Activated CD8-positive, alpha-beta T cell treated with anti-CD3 and anti-CD28 coated beads for 36 hours (primary cell): ENCODE results near the gene SLC25A42. TPM values are rescaled to one million over a fixed set of nuclear protein-coding genes. Genes with fewer than 3 reads are reported as not detected.
"Not testable (repeated sequence)": the region's sequence is repeated elsewhere in the genome, so short reads cannot be mapped to it uniquely, and the experiment has no call there.

ENCODE experiments used
- ATAC-seq: fragments of 200-7000 bp; cut with Tn5 transposase; one replicate; pipeline ENCODE4 v1.10.0; 2021; ENCODE audit warnings: mild to moderate bottlenecking, moderate library complexity
- CTCF ChIA-PET: fragments of 350-600 bp; sonication (Branson Sonifier 250); formaldehyde crosslinking; loops from one replicate; lab custom pipeline; 2021; ENCODE audit warnings: antibody characterized with exemption; lab: Charles Lee
- POLR2A ChIA-PET: fragments of 350-600 bp; sonication (Branson Sonifier 250); formaldehyde crosslinking; loops from one replicate; lab custom pipeline; 2021; ENCODE audit warnings: antibody characterized with exemption; lab: Charles Lee
- DNase-seq: peaks from one replicate; pipeline ENCODE4 v3.0.0-alpha.2; 2020
- H3K27ac Mint-ChIP-seq: one replicate; pipeline ENCODE4 v1.8.0; 2021; ENCODE audit warnings: mild to moderate bottlenecking, mixed read lengths
- H3K27me3 Mint-ChIP-seq: one replicate; pipeline ENCODE4 v1.8.0; 2021; ENCODE audit warnings: mixed read lengths
- H3K36me3 Mint-ChIP-seq: one replicate; pipeline ENCODE4 v1.8.0; 2021; ENCODE audit warnings: low read depth, mixed read lengths
- H3K4me1 Mint-ChIP-seq: one replicate; pipeline ENCODE4 v1.8.0; 2021; ENCODE audit warnings: low read depth, mixed read lengths
- H3K4me3 Mint-ChIP-seq: one replicate; pipeline ENCODE4 v1.8.0; 2021; ENCODE audit warnings: mild to moderate bottlenecking, moderate library complexity, mixed read lengths
- H3K9me3 Mint-ChIP-seq: one replicate; pipeline ENCODE4 v1.8.0; 2021; ENCODE audit warnings: mixed read lengths
- CTCF ChIP-seq: fragments of 200-600 bp; IDR thresholded peaks from one replicate; pipeline ENCODE4 v1.8.0; 2022; ENCODE audit warnings: antibody characterized with exemption, mild to moderate bottlenecking
- intact Hi-C: fragments of 100-400 bp; cut with micrococcal nuclease; formaldehyde crosslinking; loops from one replicate; pipeline ENCODE4 v1.10.0; 2022
- total RNA-seq, 2 experiments: library from RNA; stranded (reverse); gene quantifications; one replicate each; pipeline ENCODE4 v1.2.3, GENCODE V29; 2021

The SLC25A42 gene
- total RNA-seq, 2 experiments from 2014 or later, result 10.9 to 11.1 TPM

GRCh38 chr19:19147344-19147743 lies 83.5 kb downstream of the SLC25A42 start:
- H3K9me3 Mint-ChIP-seq, result no peaks in the 10 kb centered on the region
- CTCF ChIA-PET, result interaction anchor here (3.8 to 4.3 kb wide), 2 partner anchors 10 to 28 kb away, joined by 21 to 49 read pairs; no protein-coding TSS in a partner anchor
- H3K27me3 Mint-ChIP-seq, result no peaks in the 10 kb centered on the region
- no peaks in the 10 kb centered on the region for H3K4me1 Mint-ChIP-seq
- no peak overlapping the region for H3K27ac Mint-ChIP-seq
- ATAC-seq (no peak), DNase-seq (no peak)
- intact Hi-C loops, result loop anchor here (5.0 kb wide), 1 partner anchor 80 kb away; no protein-coding TSS in a partner anchor
- POLR2A ChIA-PET, result interaction anchor here (0.8 kb wide), 1 partner anchor 9 kb away, joined by 5 read pairs; no protein-coding TSS in a partner anchor
- no peaks in the 10 kb centered on the region for H3K36me3 Mint-ChIP-seq
- no peak for TF ChIP-seq CTCF
- no peak overlapping the region for H3K4me3 Mint-ChIP-seq

DNA sequence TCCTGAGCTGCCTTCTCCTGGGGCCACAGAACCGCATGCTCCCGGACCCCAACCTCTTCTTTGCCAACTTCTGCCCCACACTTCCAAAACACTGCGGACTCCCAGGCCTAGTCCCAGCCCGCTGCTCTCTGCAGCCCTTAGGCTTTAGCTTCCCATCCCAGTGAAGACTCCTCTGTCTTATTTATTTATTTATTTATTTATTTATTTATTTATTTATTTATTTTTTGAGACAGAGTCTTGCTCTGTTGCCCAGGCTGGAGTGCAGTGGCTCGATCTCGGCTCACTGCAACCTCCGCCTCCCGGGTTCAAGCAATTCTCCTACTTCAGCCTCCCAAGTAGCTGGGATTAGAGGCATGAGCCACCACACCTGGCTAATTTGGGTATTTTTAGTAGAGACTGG lies 84.7 kb downstream of the SLC25A42 start:
- not testable (repeated sequence) for H3K36me3 Mint-ChIP-seq, H3K4me1 Mint-ChIP-seq, H3K27ac Mint-ChIP-seq, H3K4me3 Mint-ChIP-seq, H3K27me3 Mint-ChIP-seq, H3K9me3 Mint-ChIP-seq, DNase-seq, ATAC-seq
- POLR2A ChIA-PET, result interaction anchor here (0.7 kb wide), 1 partner anchor 171 kb away, joined by 3 read pairs; no protein-coding TSS in a partner anchor
- intact Hi-C loops, result loop anchor here (5.0 kb wide), 1 partner anchor 79 kb away; no protein-coding TSS in a partner anchor
- CTCF ChIA-PET, result interaction anchor here (1.0 to 4.3 kb wide), 3 partner anchors 9 to 86 kb away, joined by 3 to 49 read pairs (median 21); no protein-coding TSS in a partner anchor

DNA sequence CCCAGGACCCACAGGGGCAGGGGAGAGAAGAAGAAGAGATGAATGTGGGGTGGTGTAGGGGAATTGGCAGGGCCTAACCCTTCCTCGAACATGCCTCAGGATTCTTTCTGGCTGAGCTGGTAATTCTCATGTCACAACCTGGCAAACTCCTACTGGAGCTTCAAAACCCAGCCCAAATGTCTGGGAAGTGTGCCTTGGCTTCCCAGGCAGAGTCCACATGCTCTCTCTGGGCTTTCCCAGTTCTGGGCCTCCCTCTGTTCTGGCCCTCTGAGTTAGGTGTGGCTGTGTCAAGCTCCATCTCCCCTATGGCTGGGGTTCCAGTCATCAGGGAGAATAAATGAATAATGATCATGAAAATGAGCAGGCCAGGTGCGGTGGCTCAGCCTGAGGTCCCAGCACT lies 85.6 kb downstream of the SLC25A42 start:
- no peak for TF ChIP-seq CTCF
- ChIA-PET CTCF (interaction anchor here (0.8 to 1.4 kb wide), 2 partner anchors 9 to 25 kb away, joined by 3 read pairs; no protein-coding TSS in a partner anchor), POLR2A (no interaction called here)
- DNase-seq (no peak), ATAC-seq (no peak)
- intact Hi-C loops, result loop anchor here (5.0 kb wide), 1 partner anchor 78 kb away; no protein-coding TSS in a partner anchor
- no peak overlapping the region for H3K4me3 Mint-ChIP-seq
- H3K27me3 Mint-ChIP-seq, result no peaks in the 10 kb centered on the region
- H3K4me1 Mint-ChIP-seq, result no peaks in the 10 kb centered on the region
- no peak overlapping the region for H3K27ac Mint-ChIP-seq
- no peaks in the 10 kb centered on the region for H3K36me3 Mint-ChIP-seq
- no peaks in the 10 kb centered on the region for H3K9me3 Mint-ChIP-seq

DNA sequence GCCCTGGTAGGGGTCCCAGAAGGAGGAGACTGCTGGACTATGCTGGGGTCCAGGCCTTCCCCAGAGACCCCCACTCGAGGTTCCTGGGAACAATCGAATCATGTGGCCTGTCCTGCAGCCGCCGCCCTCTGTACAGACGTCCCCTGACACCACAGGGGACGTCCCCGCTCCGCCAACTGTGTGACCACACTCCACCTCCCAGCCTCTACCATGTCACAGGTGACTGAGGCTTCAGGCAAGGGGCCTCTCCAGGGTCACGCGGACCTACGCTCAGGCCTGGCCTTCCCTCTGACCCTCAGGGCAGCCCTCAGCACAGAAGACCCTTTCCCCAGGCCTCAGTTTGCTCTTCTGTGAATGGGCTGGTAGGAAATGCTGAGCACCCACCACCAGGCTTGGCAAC lies 87.6 kb downstream of the SLC25A42 start:
- no peak for ATAC-seq

GRCh38 chr19:19152668-19153384 lies 89.0 kb downstream of the SLC25A42 start:
- DNase-seq, result no peak
- Mint-ChIP-seq H3K27ac (no peak overlapping the region), H3K9me3 (no peaks in the 10 kb centered on the region), H3K27me3 (no peaks in the 10 kb centered on the region), H3K4me1 (no peaks in the 10 kb centered on the region), H3K36me3 (peaks cover 19% of the 10 kb centered on the region), H3K4me3 (no peak overlapping the region)
- no peak for ATAC-seq
- POLR2A ChIA-PET, result interaction anchor here (0.8 kb wide), 1 partner anchor 8 kb away, joined by 3 read pairs; no protein-coding TSS in a partner anchor
- CTCF ChIA-PET, result interaction anchor here (1.3 to 1.5 kb wide), 2 partner anchors 13 to 22 kb away, joined by 3 to 8 read pairs; no protein-coding TSS in a partner anchor
- TF ChIP-seq CTCF, result no peak
- intact Hi-C loops, result no loop called here

More for the DNA sequence above, 87.6 kb downstream of the SLC25A42 start:
- no peak for DNase-seq
- no peaks in the 10 kb centered on the region for H3K9me3 Mint-ChIP-seq
- no peak for TF ChIP-seq CTCF
- CTCF ChIA-PET, result interaction anchor here (1.3 kb wide), 1 partner anchor 11 kb away, joined by 3 read pairs; no protein-coding TSS in a partner anchor
- peaks cover 13% of the 10 kb centered on the region for H3K36me3 Mint-ChIP-seq
- intact Hi-C loops, result no loop called here
- no peak overlapping the region for H3K4me3 Mint-ChIP-seq
- POLR2A ChIA-PET, result interaction anchor here (0.6 kb wide), 1 partner anchor 139 kb away, joined by 3 read pairs; no protein-coding TSS in a partner anchor
- no peak overlapping the region for H3K27ac Mint-ChIP-seq
- no peaks in the 10 kb centered on the region for H3K27me3 Mint-ChIP-seq
- H3K4me1 Mint-ChIP-seq, result no peaks in the 10 kb centered on the region
